ENCODE results near the gene RAB3C.

DNA sequence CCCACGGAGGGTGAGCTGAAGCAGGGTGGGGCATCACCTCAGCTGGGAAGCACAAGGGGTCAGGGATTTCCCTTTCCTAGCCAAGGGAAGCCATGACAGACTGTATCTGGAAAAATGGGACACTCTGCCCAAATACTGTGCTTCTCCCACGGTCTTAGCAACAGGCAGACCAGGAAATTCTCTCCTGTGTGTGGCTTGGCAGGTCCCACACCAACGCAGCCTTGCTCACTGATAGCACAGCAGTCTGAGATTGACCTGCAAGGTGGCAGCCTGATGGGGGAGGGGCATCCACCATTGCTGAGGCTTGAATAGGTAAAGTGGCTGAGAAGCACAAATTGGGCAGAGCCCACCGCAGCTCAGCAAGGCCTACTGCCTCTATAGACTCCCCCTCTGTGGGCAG is 23.2 kb downstream of the RAB3C start:
- TF ChIP-seq EZH2 (IDR thresholded peaks at IDR 0.05; ENCODE audit: low read length, missing control alignments) = no peak
- TF ChIP-seq, protein P1, sequence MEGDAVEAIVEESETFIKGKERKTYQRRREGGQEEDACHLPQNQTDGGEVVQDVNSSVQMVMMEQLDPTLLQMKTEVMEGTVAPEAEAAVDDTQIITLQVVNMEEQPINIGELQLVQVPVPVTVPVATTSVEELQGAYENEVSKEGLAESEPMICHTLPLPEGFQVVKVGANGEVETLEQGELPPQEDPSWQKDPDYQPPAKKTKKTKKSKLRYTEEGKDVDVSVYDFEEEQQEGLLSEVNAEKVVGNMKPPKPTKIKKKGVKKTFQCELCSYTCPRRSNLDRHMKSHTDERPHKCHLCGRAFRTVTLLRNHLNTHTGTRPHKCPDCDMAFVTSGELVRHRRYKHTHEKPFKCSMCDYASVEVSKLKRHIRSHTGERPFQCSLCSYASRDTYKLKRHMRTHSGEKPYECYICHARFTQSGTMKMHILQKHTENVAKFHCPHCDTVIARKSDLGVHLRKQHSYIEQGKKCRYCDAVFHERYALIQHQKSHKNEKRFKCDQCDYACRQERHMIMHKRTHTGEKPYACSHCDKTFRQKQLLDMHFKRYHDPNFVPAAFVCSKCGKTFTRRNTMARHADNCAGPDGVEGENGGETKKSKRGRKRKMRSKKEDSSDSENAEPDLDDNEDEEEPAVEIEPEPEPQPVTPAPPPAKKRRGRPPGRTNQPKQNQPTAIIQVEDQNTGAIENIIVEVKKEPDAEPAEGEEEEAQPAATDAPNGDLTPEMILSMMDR (conservative IDR thresholded peaks at IDR 0.05 in 1 of 2, IDR thresholded peaks at IDR 0.05 in 1 of 2; ENCODE audit: low read depth in 1 of 2, low read length in 2 of 2) = no peak
